H1 (cell line): ENCODE results near the gene PLVAP. TPM values are rescaled to one million over a fixed set of nuclear protein-coding genes. Genes with fewer than 3 reads are reported as not detected.

Experiments used
- CTCF ChIA-PET: fragments of 300-600 bp; sonication (Branson Sonifier 250); formaldehyde crosslinking; loops from one replicate; lab custom pipeline; 2021; ENCODE audit not compliant: partially characterized antibody; lab: Charles Lee
- POLR2A ChIA-PET: fragments of 300-600 bp; sonication (Branson Sonifier 250); formaldehyde crosslinking; loops from one replicate; lab custom pipeline; 2021; ENCODE audit warnings: inconsistent platforms; ENCODE audit not compliant: partially characterized antibody; lab: Charles Lee
- DNase-seq, 2 experiments: peaks; one replicate each; pipeline versions ENCODE4 v3.0.0 to v3.0.0-alpha.2; 2010 to 2022; ENCODE audit warnings: low spot score in 2 of 2, low read depth in 1 of 2, mixed read lengths in 1 of 2
- FAIRE-seq: peaks from 2 replicates; lab custom pipeline; 2011; peaks lifted over from hg19 to GRCh38; lab: Jason Lieb, UNC
- H2AFZ ChIP-seq: 2 replicates; pipeline ENCODE4 v1.8.1; 2012; ENCODE audit warnings: low read length, inconsistent platforms
- H2AK5ac ChIP-seq: 2 replicates; pipeline ENCODE4 v1.6.1; 2013; ENCODE audit warnings: low read depth, low read length
- H2BK120ac ChIP-seq: replicated peaks from 2 replicates; pipeline ENCODE3; 2013; ENCODE audit warnings: low read depth, low read length, inconsistent platforms
- H2BK12ac ChIP-seq: 2 replicates; pipeline ENCODE4 v1.6.1; 2013; ENCODE audit warnings: low read depth, low read length
- H2BK15ac ChIP-seq: 2 replicates; pipeline ENCODE4 v1.6.1; 2013; ENCODE audit warnings: low read length
- H2BK20ac ChIP-seq: 2 replicates; pipeline ENCODE4 v1.6.1; 2013; ENCODE audit warnings: low read length
- H2BK5ac ChIP-seq: 2 replicates; pipeline ENCODE4 v1.6.1; 2013; ENCODE audit warnings: low read depth, low read length
- H3K14ac ChIP-seq: 2 replicates; pipeline ENCODE4 v1.6.1; 2013; ENCODE audit warnings: inconsistent platforms; ENCODE audit not compliant: insufficient read length
- H3K18ac ChIP-seq: 2 replicates; pipeline ENCODE4 v1.6.1; 2013; ENCODE audit warnings: low read length; ENCODE audit errors: extremely low read depth
- H3K23ac ChIP-seq: 2 replicates; pipeline ENCODE4 v1.6.1; 2013; ENCODE audit warnings: inconsistent platforms; ENCODE audit not compliant: insufficient read length
- H3K23me2 ChIP-seq: 2 replicates; pipeline ENCODE4 v1.6.1; 2013; ENCODE audit warnings: low read depth, low read length
- H3K27ac ChIP-seq: 2 replicates; pipeline ENCODE4 v1.6.1; 2011; ENCODE audit warnings: low read depth, low read length, inconsistent platforms
- H3K27me3 ChIP-seq, 4 experiments: replicated peaks in 1 of 4; 1 replicate in 1 of 4; 2 replicates in 3 of 4; pipeline versions ENCODE4 v1.6.1 to v1.8.1; 2011 to 2013; ENCODE audit warnings: low read length in 3 of 4, mild to moderate bottlenecking in 3 of 4, inconsistent platforms in 2 of 4, mixed read lengths in 2 of 4, moderate library complexity in 1 of 4; ENCODE audit not compliant: control insufficient read depth in 3 of 4, insufficient read depth in 3 of 4; ENCODE audit errors: extremely low read depth in 1 of 4
- H3K36me3 ChIP-seq, 4 experiments: 2 replicates each; pipeline versions ENCODE4 v1.6.1 to v1.8.1; 2011 to 2013; ENCODE audit warnings: mild to moderate bottlenecking in 4 of 4, low read length in 3 of 4, moderate library complexity in 2 of 4, control low read depth in 1 of 4, inconsistent platforms in 1 of 4; ENCODE audit not compliant: insufficient read depth in 4 of 4, control insufficient read depth in 2 of 4
- H3K4ac ChIP-seq: replicated peaks from 2 replicates; pipeline ENCODE3; 2013; ENCODE audit warnings: low read length, low read depth, mixed read lengths, inconsistent platforms; ENCODE audit not compliant: insufficient read length
- H3K4me1 ChIP-seq, 4 experiments: replicated peaks in 1 of 4; 1 replicate in 1 of 4; 2 replicates in 3 of 4; pipeline versions ENCODE4 v1.6.1 to v1.8.1; 2011 to 2013; ENCODE audit warnings: low read length in 3 of 4, inconsistent platforms in 2 of 4, mixed read lengths in 1 of 4; ENCODE audit not compliant: insufficient read depth in 4 of 4, control insufficient read depth in 3 of 4
- H3K4me2 ChIP-seq, 2 experiments: 2 replicates each; pipeline versions ENCODE4 v1.6.1 to v1.8.1; 2011 to 2013; ENCODE audit warnings: low read depth in 2 of 2, low read length in 2 of 2, control low read depth in 1 of 2, inconsistent platforms in 1 of 2, mild to moderate bottlenecking in 1 of 2; ENCODE audit not compliant: insufficient read depth in 1 of 2
- H3K4me3 ChIP-seq, 4 experiments: fragments of 200-600, 300-600 bp in 1 of 4; sonication (generic), shearing (Covaris generic), sonication (Bioruptor Twin) in 1 of 4; 2 replicates each; pipeline versions ENCODE4 v1.5.1 to v1.8.1; 2011 to 2016; ENCODE audit warnings: low read length in 4 of 4, low read depth in 3 of 4, control low read depth in 2 of 4, inconsistent platforms in 2 of 4, mild to moderate bottlenecking in 2 of 4, mixed read lengths in 1 of 4, moderate library complexity in 1 of 4; ENCODE audit not compliant: insufficient read depth in 2 of 4; ENCODE audit errors: extremely low read depth in 1 of 4
- H3K56ac ChIP-seq: replicated peaks from 2 replicates; pipeline ENCODE3; 2013; ENCODE audit warnings: low read depth, mild to moderate bottlenecking, mixed read lengths, low read length, inconsistent platforms; ENCODE audit not compliant: insufficient read length
- H3K79me1 ChIP-seq: 2 replicates; pipeline ENCODE4 v1.6.1; 2013; ENCODE audit warnings: low read depth, low read length, control low read depth
- H3K79me2 ChIP-seq, 2 experiments: 2 replicates each; pipeline versions ENCODE4 v1.6.1 to v1.8.1; 2012 to 2013; ENCODE audit warnings: low read length in 2 of 2, mild to moderate bottlenecking in 2 of 2, inconsistent platforms in 1 of 2; ENCODE audit not compliant: insufficient read depth in 2 of 2, control insufficient read depth in 1 of 2
- H3K9ac ChIP-seq, 4 experiments: replicated peaks in 1 of 4; 1 replicate in 1 of 4; 2 replicates in 3 of 4; pipeline versions ENCODE4 v1.6.1 to v1.8.1; 2011 to 2013; ENCODE audit warnings: low read depth in 3 of 4, low read length in 3 of 4, control low read depth in 2 of 4, mild to moderate bottlenecking in 2 of 4, moderate library complexity in 2 of 4, inconsistent platforms in 1 of 4; ENCODE audit errors: extremely low read depth in 1 of 4
- H3K9me3 ChIP-seq, 2 experiments: 2 replicates each; pipeline versions ENCODE4 v1.6.1 to v1.8.1; 2012 to 2013; ENCODE audit warnings: mild to moderate bottlenecking in 2 of 2, moderate library complexity in 2 of 2, control low read depth in 1 of 2, inconsistent platforms in 1 of 2, low read depth in 1 of 2, low read length in 1 of 2, mixed read lengths in 1 of 2; ENCODE audit not compliant: insufficient read depth in 2 of 2
- H4K20me1 ChIP-seq, 2 experiments: replicated peaks in 1 of 2; 2 replicates each; pipeline versions ENCODE3 to v1.8.1; 2011 to 2013; ENCODE audit warnings: inconsistent platforms in 2 of 2, low read length in 2 of 2, mild to moderate bottlenecking in 1 of 2; ENCODE audit not compliant: insufficient read depth in 2 of 2, control insufficient read depth in 1 of 2
- H4K5ac ChIP-seq: 2 replicates; pipeline ENCODE4 v1.6.1; 2013; ENCODE audit warnings: low read length, low read depth, mixed read lengths, inconsistent platforms; ENCODE audit not compliant: insufficient read length
- H4K8ac ChIP-seq: 2 replicates; pipeline ENCODE4 v1.8.0; 2013; ENCODE audit warnings: mild to moderate bottlenecking, moderate library complexity, low read length, inconsistent platforms; ENCODE audit not compliant: insufficient read depth; ENCODE audit errors: extremely low read depth
- H4K91ac ChIP-seq: replicated peaks from 2 replicates; pipeline ENCODE3; 2013; ENCODE audit warnings: low read length, mixed read lengths, inconsistent platforms; ENCODE audit not compliant: insufficient read length
- CHD2 ChIP-seq: IDR thresholded peaks from 2 replicates; pipeline ENCODE4 v1.6.1; 2012; ENCODE audit warnings: low read length, improper control_type of control experiment
- CTBP2 ChIP-seq: IDR thresholded peaks from 2 replicates; pipeline ENCODE4 v1.7.0; 2011; ENCODE audit warnings: borderline replicate concordance, mild to moderate bottlenecking, moderate library complexity, mixed read lengths, low read length; ENCODE audit not compliant: insufficient read depth, insufficient read length
- E2F6 ChIP-seq: IDR thresholded peaks from 2 replicates; pipeline ENCODE4 v1.6.1; 2012; ENCODE audit warnings: inconsistent platforms
- POLR2A ChIP-seq, 2 experiments: IDR thresholded peaks; 1 replicate in 1 of 2; 2 replicates in 1 of 2; pipeline ENCODE4 v1.6.1; 2011; ENCODE audit warnings: low read depth in 2 of 2, low read length in 2 of 2, mild to moderate bottlenecking in 2 of 2; ENCODE audit errors: control extremely low read depth in 1 of 2
- WGBS, 2 experiments: shearing (Covaris generic) in 1 of 2; methylation state at CpG; one replicate each; pipeline versions ENCODE4 v1.1.6 to v1.1.7; 2013 to 2015; ENCODE audit warnings: low lambda C conversion rate in 2 of 2, mixed read lengths in 2 of 2, inconsistent platforms in 1 of 2, low coverage in 1 of 2, missing lambda C conversion rate in 1 of 2; ENCODE audit not compliant: insufficient replicate concordance in 2 of 2, insufficient coverage in 1 of 2, insufficient read length in 1 of 2; ENCODE audit errors: extremely low coverage in 1 of 2, missing lambda C conversion rate in 1 of 2; 5-methylcytosine and 5-hydroxymethylcytosine counted together
- polyA plus RNA-seq, 7 experiments: library from polyadenylated mRNA; depleted of rRNA in 3 of 7; stranded (reverse) in 5 of 7; unstranded in 2 of 7; fragments of >200 nt in 5 of 7; fragments of 200-250 nt in 2 of 7; gene quantifications; 1 replicate in 5 of 7; 2 replicates in 1 of 7; 4 replicates in 1 of 7; pipeline versions ENCODE4 v1.2.1 to v1.2.3, GENCODE V29; 2011 to 2013; ENCODE audit warnings: missing spikeins in 2 of 7, mixed read lengths in 2 of 7
- total RNA-seq: library from RNA; stranded (reverse); fragmentation: NEBNext Ultra II Directional; extraction: Animal tissue kit (Norgen Biotek cat#: 25700); gene quantifications from 2 replicates; pipeline ENCODE4 v1.2.1, GENCODE V29; 2021

PLVAP gene
- total and polyA plus RNA-seq, 2 of the 8 experiments (the other 6 are each of a cell fraction or from before 2014, with no cell fraction given), result 0.32 TPM; not detected in 1

DNA sequence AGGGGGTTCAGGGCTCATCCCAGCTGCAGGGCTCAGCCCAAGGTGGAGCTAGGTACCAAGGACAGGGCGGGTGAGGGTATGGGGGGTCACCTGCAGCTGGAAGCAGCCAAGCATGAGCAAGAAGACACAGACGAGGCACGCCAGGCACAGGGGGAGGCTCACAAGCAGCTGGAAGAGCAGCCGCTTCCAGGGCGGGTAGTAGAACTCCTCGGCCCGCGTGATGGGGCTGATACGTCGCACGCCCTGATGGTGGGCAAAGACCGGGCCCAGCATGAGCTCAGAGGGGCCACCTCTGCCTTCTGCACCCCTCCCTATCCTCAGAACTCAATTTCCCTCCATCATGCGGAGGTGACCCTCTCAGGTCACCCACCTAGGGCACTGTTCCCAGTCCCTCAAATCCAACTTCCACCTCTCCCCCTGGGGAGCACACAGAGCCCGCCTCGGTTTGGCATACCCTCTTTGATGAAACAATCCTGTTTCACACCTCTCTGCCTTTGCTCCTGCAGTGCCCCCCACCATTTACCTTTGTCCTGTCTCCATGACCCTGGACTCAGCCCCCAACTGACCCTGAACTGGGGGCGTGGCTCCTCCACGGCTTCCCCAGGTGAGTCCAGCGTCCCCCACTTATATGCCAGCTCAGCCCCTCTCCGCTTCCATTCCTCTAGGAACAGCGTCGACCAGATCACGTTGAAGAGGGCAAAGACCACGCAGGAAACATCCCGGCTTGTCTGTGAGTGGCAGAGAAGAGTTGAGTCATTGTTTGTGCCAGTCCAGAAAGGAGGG, 46.7 kb downstream of the PLVAP start:
- CTCF ChIA-PET, result interaction anchor here (0.9 to 2.3 kb wide), 7 partner anchors 10 to 278 kb away, joined by 3 to 6 read pairs (median 3); partner anchors contain the start of gene MRPL34
- Histone ChIP-seq H4K20me1 (peaks cover 0 to 14% of the 10 kb centered on the region in 2 experiments), H2BK15ac (no peak overlapping the region), H3K79me1 (0 out of 2 replicates have a peak, but pooled peaks cover 2% of the 10 kb centered on the region), H3K23me2 (peaks cover 15% of the 10 kb centered on the region), H3K4me1 (peaks cover 0 to 34% (median 24%) of the 10 kb centered on the region in 4 experiments; a peak in 6 of 7 replicates), H2BK12ac (no peak overlapping the region), H3K23ac (no peak overlapping the region), H3K14ac (no peak overlapping the region), H2BK5ac (no peak overlapping the region), H3K56ac (no peak overlapping the region), H3K4me2 (no peak overlapping the region), H3K27ac (no peak overlapping the region), H3K9me3 (no peaks in the 10 kb centered on the region), H3K9ac (no peak overlapping the region), H2AK5ac (no peak overlapping the region), H3K18ac (no peak overlapping the region), H3K27me3 (no peaks in the 10 kb centered on the region; a peak in 1 of 7 replicates), H4K8ac (peak overlapping the region; percentile 46; the same call in 1 of the 2 replicates), H4K5ac (no peak overlapping the region), H3K36me3 (peaks cover 0 to 3% (median 0%) of the 10 kb centered on the region in 4 experiments; a peak in 2 of 8 replicates), H2BK120ac (no peak overlapping the region), H3K4ac (no peak overlapping the region), H4K91ac (no peak overlapping the region), H2BK20ac (no peak overlapping the region), H3K4me3 (no peak overlapping the region), H2AFZ (no peak overlapping the region), H3K79me2 (no peaks in the 10 kb centered on the region)
- no peak for DNase-seq
- WGBS, 2 experiments, result 92% methylated on average over 21 of the region's 24 CpGs; no CpG with 5 or more reads in 1 of the 2 experiments
- no peak for FAIRE-seq
- POLR2A ChIA-PET, result interaction anchor here (2.1 to 17.1 kb wide), 3 partner anchors 8 to 20 kb away, joined by 4 to 329 read pairs (median 100); partner anchors contain the start of genes ABHD8, ANO8, DDA1 and GTPBP3
- TF ChIP-seq E2F6, result no peak
- TF ChIP-seq CTBP2, result no peak
- TF ChIP-seq CHD2, result no peak
- 0 out of 3 replicates have a peak, but pooled peaks of 1 of the 2 experiments have one; percentile 21 for TF ChIP-seq POLR2A (IDR thresholded peaks at IDR 0.05; ENCODE audit: control extremely low read depth in 1 of 2, low read depth in 2 of 2, low read length in 2 of 2)
